T-helper 2 cell treated with Interferon-gamma antibody and Interleukin-4, amounts not matched to agents 5 μg/mL and 100 μg/mL, for 36 hours (primary cell): ENCODE measurements around the gene FAH.

ENCODE experiments used
- DNase-seq: peaks from one replicate; pipeline ENCODE4 v3.0.0; 2021; ENCODE audit warnings: low spot score
- H3K27ac Mint-ChIP-seq: one replicate; pipeline ENCODE4 v1.8.0; 2021; ENCODE audit warnings: mild to moderate bottlenecking, mixed read lengths
- H3K27me3 Mint-ChIP-seq: one replicate; pipeline ENCODE4 v1.8.0; 2021; ENCODE audit warnings: low read depth, mixed read lengths
- H3K36me3 Mint-ChIP-seq: one replicate; pipeline ENCODE4 v1.8.0; 2021; ENCODE audit warnings: low read depth, mixed read lengths
- H3K4me1 Mint-ChIP-seq: one replicate; pipeline ENCODE4 v1.8.0; 2021; ENCODE audit warnings: low read depth, mixed read lengths
- H3K4me3 Mint-ChIP-seq: one replicate; pipeline ENCODE4 v1.8.0; 2022; ENCODE audit warnings: mild to moderate bottlenecking, moderate library complexity, mixed read lengths
- H3K9me3 Mint-ChIP-seq: one replicate; pipeline ENCODE4 v1.8.0; 2021; ENCODE audit warnings: mixed read lengths

FAH gene

DNA sequence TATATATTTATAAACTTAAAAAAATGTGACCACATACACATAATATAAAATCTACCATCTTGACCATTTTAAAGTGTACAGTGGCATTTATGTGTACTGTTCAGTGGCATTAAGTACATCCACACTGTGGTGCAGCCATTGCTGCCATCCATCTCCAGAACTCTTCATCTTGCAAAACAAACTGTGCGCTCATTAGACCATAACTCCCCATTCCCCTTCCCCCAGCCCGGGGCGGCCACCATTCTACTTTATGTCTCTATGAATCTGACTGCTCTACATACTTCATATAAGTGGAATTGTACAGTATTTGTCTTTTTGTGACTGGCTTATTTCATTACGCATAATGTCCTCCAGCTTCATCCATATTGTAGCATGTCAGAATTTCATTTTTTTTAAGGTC is 51.4 kb downstream of the FAH start:
- peaks cover 23% of the 10 kb centered on the region for H3K27me3 Mint-ChIP-seq
- no peak for DNase-seq
- H3K27ac Mint-ChIP-seq: no peak overlapping the region
- H3K9me3 Mint-ChIP-seq: no peaks in the 10 kb centered on the region
- H3K36me3 Mint-ChIP-seq: no peaks in the 10 kb centered on the region
- no peak overlapping the region for H3K4me3 Mint-ChIP-seq
- H3K4me1 Mint-ChIP-seq: no peaks in the 10 kb centered on the region

DNA sequence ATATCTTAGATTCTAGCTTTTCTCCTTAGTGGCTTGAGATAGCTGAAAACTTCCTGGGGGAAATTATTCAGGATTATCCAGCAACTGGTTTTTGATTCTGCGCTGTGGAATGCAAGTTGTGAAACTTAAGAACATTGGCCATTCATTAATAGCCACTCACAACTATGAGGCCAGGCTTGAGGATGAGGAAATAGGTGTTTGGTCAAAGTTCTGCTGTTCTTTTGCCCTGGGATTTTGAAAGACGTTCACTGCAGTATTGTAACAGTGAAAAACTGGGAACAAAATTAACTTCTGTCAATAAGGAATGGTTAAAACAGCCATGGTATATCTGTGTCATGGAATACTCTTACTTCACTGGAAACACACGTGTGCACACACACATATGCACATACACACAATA is 55.1 kb downstream of the FAH start:
- peaks cover 28% of the 10 kb centered on the region for H3K27me3 Mint-ChIP-seq
- H3K4me3 Mint-ChIP-seq: no peak overlapping the region
- H3K4me1 Mint-ChIP-seq: no peaks in the 10 kb centered on the region
- H3K9me3 Mint-ChIP-seq: no peaks in the 10 kb centered on the region
- no peaks in the 10 kb centered on the region for H3K36me3 Mint-ChIP-seq
- no peak for DNase-seq
- H3K27ac Mint-ChIP-seq: no peak overlapping the region

DNA sequence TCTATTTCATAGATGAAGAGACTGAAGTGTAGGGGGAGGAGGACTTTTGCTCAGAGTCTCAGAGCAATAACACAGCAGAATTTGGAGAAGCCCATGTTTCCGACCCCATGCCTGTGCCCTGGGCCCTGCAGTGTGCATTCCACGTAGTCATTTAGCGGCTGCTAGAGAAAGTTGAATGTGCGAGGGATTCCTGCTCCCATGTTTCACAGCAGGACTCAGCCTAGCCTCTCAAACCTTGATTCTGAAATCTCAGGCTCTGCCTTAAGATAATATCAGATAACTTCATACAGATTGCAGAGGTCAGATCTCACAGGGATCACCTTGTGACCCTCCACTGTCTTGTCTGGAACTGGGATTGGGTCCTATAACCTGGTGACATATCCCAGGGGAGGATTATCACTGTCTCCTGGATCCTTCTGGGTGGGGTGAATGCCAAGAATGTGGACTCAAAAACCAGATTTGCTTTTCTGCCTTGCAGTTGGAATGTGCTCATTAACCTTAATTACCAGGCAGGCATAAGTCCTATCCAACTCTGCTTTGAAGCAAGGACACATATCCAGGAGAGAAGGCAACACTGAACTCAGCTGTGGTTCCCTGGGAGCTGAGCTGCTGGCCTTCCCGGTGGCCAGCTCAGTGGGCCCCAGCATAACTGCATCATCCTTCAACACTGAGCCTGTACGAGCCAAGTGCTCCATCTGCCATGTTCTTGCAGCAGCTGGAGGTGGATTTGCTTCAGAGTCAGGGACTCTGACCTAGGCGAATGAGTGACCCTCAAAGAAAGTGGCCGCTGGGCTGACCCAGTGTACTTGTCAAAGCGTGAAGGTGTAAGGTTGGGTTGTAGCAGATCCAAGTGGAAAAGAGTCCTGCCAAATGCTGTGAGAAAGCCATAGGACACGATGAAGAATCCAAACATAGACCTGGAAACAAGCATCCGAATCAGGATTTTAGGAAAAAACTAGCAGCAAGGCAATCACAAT is 56.2 kb downstream of the FAH start:
- DNase-seq: no peak
- Mint-ChIP-seq H3K27me3 (peaks cover 30% of the 10 kb centered on the region), H3K4me3 (no peak overlapping the region), H3K27ac (no peak overlapping the region), H3K36me3 (no peaks in the 10 kb centered on the region), H3K9me3 (no peaks in the 10 kb centered on the region), H3K4me1 (no peaks in the 10 kb centered on the region)

DNA sequence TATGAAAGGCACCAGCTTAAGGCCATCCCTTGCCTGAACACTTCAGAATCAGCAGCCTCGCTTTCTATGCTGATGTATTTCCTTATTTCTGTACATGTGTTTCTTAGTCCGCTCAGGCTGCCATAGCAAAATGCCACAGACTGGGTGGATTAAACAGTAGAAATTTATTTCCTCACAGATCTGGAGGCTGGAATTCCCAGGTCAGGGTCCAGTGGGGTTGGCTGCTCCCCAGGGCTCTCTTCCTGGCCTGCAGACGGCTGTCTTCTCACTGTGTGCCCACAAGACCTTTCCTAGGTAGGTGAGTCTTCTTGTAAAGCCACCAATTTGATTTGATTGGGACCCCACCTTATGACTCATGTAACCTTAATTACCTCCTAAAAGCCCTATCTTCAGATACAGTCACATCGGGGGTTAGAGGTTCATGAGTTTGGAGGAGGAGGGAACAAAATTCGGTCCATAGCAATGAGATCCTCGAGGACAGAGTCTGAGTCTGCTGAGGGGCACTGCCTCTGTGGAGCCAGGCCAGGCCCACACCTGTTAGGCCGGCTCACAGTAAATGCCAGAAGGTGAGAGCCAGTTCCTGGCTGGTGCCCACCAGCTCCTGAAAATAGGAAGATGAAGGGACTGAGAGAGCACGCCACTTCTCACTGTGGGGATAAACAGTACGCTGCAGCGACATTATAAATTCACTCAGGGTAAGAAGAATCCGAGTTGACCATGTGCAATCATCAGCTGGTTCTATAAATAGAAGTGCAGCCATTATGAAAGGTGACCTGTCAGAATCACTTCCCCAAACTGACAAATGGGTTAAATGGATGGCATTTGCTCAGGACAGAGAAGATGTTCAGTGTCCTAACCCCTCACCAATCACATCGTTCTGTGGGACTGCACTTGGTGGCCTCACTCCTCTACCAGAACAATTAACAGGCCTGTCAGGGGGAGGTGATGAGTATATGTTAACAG is 58.1 kb downstream of the FAH start:
- no peak overlapping the region for H3K27ac Mint-ChIP-seq
- peaks cover 30% of the 10 kb centered on the region for H3K27me3 Mint-ChIP-seq
- DNase-seq: no peak
- H3K9me3 Mint-ChIP-seq: no peaks in the 10 kb centered on the region
- H3K4me1 Mint-ChIP-seq: no peaks in the 10 kb centered on the region
- no peaks in the 10 kb centered on the region for H3K36me3 Mint-ChIP-seq
- no peak overlapping the region for H3K4me3 Mint-ChIP-seq

DNA sequence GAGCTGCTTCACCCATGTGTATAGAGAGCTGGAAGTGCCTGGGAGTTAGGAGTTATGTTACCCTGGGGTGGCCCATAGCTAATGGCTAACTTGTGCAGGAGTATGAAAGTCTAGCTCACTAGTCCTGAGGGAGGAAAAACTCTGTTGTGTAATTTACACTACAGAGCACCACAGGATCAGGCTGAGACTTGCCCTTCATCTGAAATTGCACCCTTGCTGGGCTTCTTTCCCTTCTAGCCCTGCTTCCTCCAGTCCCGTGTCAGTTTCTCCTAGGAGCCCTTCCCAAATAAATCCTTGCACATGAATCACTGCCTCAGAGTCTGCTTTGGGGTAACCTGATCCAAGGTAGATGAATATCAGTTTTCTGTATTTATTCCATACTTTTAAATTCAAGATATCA is 59.2 kb downstream of the FAH start:
- H3K4me1 Mint-ChIP-seq: no peaks in the 10 kb centered on the region
- no peaks in the 10 kb centered on the region for H3K36me3 Mint-ChIP-seq
- no peak overlapping the region for H3K4me3 Mint-ChIP-seq
- H3K27me3 Mint-ChIP-seq: peaks cover 23% of the 10 kb centered on the region
- no peak overlapping the region for H3K27ac Mint-ChIP-seq
- no peaks in the 10 kb centered on the region for H3K9me3 Mint-ChIP-seq
- DNase-seq: no peak

DNA sequence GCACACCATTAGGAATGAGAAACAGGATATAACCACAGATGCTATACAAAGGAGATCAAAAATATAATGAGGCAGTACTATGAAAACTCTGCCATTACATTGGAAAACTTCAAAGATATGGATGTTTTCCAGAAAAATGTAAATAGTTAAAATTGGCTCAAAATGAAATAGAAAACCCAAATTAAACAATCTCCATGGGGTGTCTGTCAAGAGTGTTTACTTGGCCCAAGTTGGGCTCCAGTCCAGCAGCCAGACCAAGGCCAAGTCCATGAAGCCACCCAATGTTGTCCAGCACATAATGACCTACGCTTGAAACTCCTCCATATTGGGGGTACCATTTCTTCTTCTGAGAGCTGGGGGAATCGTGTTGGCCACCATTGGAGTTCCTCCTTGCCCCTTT is 62.1 kb downstream of the FAH start:
- H3K9me3 Mint-ChIP-seq: no peaks in the 10 kb centered on the region
- no peaks in the 10 kb centered on the region for H3K36me3 Mint-ChIP-seq
- peaks cover 13% of the 10 kb centered on the region for H3K27me3 Mint-ChIP-seq
- no peak for DNase-seq
- H3K4me3 Mint-ChIP-seq: no peak overlapping the region
- H3K27ac Mint-ChIP-seq: no peak overlapping the region
- H3K4me1 Mint-ChIP-seq: no peaks in the 10 kb centered on the region

DNA sequence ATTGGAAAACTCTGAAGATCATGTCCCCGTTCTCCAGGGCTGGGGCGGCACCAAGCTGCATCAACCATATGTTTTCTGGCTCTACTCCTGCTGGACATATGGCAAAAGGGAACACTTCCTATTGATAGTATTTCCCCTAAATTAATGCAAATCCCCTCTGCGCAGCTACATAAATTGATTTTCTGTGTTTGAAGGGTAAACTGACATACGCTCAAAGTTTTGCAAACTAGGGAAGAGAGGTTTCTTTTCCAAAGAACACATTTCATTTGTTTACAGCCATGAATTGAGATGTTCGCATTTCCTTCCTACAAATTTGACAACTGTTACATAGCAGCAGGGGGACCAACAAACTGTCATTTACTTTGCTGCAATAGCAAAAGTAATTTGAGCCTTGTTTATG is 63.3 kb downstream of the FAH start:
- Mint-ChIP-seq H3K4me1 (no peaks in the 10 kb centered on the region), H3K27ac (no peak overlapping the region), H3K36me3 (no peaks in the 10 kb centered on the region), H3K4me3 (no peak overlapping the region), H3K9me3 (no peaks in the 10 kb centered on the region), H3K27me3 (peaks cover 10% of the 10 kb centered on the region)
- DNase-seq: no peak

DNA sequence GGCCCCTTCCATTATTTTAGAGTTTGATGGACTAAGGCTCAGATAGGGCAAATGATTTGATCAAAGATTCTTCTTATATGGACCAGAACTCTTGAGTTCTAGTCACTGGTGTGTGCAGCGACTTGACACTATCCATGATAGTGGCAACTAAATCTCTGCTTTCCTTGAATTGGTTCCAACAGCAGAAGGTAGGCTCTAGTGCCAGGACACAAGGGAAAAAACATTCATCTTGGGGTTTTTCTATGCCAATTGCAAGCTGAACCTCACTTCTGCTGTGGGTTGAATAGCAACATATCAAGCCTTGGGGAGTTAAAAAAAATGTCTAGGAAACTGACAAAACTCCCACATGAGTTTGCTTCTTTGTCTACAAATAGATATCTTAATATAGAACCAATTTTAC is 64.1 kb downstream of the FAH start:
- peaks cover 8% of the 10 kb centered on the region for H3K27me3 Mint-ChIP-seq
- no peaks in the 10 kb centered on the region for H3K9me3 Mint-ChIP-seq
- no peak for DNase-seq
- no peak overlapping the region for H3K4me3 Mint-ChIP-seq
- no peaks in the 10 kb centered on the region for H3K36me3 Mint-ChIP-seq
- H3K4me1 Mint-ChIP-seq: no peaks in the 10 kb centered on the region
- H3K27ac Mint-ChIP-seq: no peak overlapping the region

DNA sequence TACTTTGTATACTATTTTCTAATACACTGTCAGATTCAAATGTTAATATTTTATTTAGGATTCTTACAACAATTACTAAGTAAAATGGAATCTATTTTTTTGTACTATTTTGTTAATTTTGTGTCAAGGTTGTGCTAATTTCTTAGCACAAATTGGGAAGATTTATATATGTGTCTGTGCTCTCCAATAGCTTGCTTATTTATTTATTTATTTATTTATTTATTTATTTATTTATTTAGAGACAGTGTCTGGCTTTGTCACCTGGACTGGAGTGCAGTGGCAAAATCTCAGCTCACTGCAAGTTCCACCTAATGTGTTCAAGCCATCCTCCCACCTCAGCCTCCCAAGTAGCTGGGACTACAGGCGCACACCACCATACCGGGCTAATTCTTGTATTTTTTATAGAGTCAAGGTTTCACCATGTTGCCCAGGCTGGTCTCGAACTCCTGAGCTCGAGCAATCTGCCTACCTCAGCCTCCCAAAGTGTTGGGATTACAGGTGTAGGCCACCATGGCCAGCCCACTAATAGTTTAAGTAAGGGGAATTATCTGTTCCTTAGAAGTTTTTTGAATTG is 64.6 kb downstream of the FAH start:
- no peak overlapping the region for H3K4me3 Mint-ChIP-seq
- no peaks in the 10 kb centered on the region for H3K4me1 Mint-ChIP-seq
- no peak for DNase-seq
- peaks cover 8% of the 10 kb centered on the region for H3K27me3 Mint-ChIP-seq
- no peak overlapping the region for H3K27ac Mint-ChIP-seq
- H3K36me3 Mint-ChIP-seq: no peaks in the 10 kb centered on the region
- no peaks in the 10 kb centered on the region for H3K9me3 Mint-ChIP-seq

DNA sequence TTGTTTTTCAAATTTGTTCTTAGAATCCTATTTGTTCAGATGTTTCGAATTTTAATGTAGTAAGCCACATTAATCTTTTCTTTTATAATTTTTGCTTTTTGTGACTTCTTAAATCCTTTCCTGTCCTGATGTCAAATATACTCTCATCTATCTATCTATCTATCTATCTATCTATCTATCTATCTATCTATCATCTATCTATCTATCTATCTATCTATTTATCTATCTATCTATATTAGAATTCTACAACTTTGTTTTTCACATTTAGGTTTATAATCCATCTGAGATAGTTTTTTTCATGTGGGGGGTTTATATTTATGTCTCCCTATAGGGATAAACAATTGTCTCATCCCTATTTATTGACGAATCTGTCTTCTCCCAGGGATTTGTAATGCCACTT is 67.2 kb downstream of the FAH start:
- no peak overlapping the region for H3K27ac Mint-ChIP-seq
- no peaks in the 10 kb centered on the region for H3K9me3 Mint-ChIP-seq
- no peaks in the 10 kb centered on the region for H3K4me1 Mint-ChIP-seq
- peaks cover 7% of the 10 kb centered on the region for H3K27me3 Mint-ChIP-seq
- H3K4me3 Mint-ChIP-seq: no peak overlapping the region
- no peaks in the 10 kb centered on the region for H3K36me3 Mint-ChIP-seq
- DNase-seq: no peak

DNA sequence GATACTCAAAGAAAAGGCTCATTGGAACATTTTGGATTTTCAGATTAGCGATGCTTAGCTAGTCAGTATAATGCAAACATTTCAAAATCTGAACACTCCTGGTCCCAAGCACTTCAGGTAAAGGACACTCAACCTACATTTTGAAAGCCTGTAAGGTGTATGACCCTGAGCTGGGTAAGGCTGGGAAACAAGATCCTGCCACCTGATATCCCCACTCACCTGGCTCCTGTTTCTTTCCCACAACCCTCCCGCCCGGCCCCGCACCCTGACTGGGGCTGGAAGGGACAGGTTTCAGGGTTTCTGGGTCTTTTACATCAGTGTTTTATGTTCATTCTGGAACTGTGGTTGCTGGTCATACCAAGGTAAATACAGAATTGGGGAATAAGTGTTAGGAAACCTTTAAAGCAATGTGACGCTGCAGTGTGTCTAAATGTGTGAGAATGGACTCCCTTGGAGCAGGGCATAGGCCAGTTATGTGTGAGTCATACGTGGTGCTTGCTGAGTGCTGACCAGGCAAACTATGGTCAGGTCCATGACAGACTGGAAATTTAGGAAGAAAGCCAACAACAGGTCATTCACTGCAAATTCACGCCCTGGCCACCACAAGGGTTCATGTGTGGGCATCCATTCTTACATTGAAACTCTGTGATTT is 76.3 kb downstream of the FAH start:
- no peaks in the 10 kb centered on the region for H3K9me3 Mint-ChIP-seq
- H3K36me3 Mint-ChIP-seq: no peaks in the 10 kb centered on the region
- H3K27me3 Mint-ChIP-seq: peaks cover 28% of the 10 kb centered on the region
- H3K4me3 Mint-ChIP-seq: no peak overlapping the region
- no peaks in the 10 kb centered on the region for H3K4me1 Mint-ChIP-seq
- H3K27ac Mint-ChIP-seq: no peak overlapping the region
- no peak for DNase-seq

DNA sequence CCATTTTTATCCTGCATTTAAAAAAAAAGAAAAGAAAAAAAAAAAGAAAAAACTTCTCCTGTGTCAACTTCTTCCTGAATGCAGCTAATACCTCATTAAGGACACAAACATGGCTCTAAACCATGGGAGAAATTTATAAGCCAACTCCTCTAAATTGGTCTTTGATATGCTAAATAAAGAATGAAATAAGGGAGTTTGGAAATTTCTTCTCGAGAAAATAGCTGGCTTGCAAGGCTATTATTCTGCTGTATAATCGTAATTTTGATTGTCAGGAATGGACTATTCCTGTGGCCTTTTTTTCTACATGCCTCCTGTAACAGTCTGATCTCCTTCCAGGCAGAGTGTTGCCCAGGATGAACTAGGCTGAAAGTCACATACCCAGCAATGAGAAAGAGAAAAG is 78.6 kb downstream of the FAH start:
- Mint-ChIP-seq H3K4me1 (no peaks in the 10 kb centered on the region), H3K9me3 (no peaks in the 10 kb centered on the region), H3K27ac (no peak overlapping the region), H3K27me3 (peaks cover 21% of the 10 kb centered on the region), H3K36me3 (no peaks in the 10 kb centered on the region), H3K4me3 (no peak overlapping the region)
- no peak for DNase-seq

DNA sequence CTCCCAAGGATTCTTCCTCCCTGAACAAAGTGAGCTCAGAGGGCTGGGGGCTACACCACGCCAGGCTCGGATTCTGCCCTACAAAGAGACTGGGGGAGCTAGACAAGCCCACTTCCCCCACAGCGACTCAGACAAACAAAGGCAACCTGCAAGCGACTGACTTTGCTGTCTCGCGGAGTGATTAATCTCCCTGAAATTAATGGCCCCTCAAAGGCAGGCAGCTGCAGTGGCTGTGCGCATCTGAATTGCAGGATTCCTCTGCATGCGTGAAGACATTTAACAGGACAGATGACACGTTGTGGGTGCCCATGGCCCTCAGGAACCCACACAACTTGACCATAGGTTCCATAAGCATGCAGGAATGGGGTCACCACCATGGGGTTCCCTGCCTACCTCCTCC is 80.8 kb downstream of the FAH start:
- Mint-ChIP-seq H3K9me3 (no peaks in the 10 kb centered on the region), H3K36me3 (no peaks in the 10 kb centered on the region), H3K27me3 (peaks cover 16% of the 10 kb centered on the region), H3K4me3 (no peak overlapping the region), H3K4me1 (no peaks in the 10 kb centered on the region), H3K27ac (no peak overlapping the region)
- no peak for DNase-seq
